T-helper 1 cell treated with Interleukin-12 subunit alpha and Interleukin-12 subunit beta and Interleukin-4 antibody, amounts not matched to agents 30 ng/mL and 1 ng/mL, for 36 hours (primary cell): ENCODE results near the gene ASB1. TPM values are rescaled to one million over a fixed set of nuclear protein-coding genes. Genes with fewer than 3 reads are reported as not detected.

Source experiments
- intact Hi-C: fragments of 100-400 bp; cut with micrococcal nuclease; formaldehyde crosslinking; loops from one replicate; pipeline ENCODE4 v1.15.1; 2024
- total RNA-seq: library from RNA; stranded (reverse); gene quantifications from 2 replicates; pipeline ENCODE4 v1.2.3, GENCODE V29; 2022

ASB1 gene
- total RNA-seq, 1 donor from 2014 or later = 37.2 TPM

DNA sequence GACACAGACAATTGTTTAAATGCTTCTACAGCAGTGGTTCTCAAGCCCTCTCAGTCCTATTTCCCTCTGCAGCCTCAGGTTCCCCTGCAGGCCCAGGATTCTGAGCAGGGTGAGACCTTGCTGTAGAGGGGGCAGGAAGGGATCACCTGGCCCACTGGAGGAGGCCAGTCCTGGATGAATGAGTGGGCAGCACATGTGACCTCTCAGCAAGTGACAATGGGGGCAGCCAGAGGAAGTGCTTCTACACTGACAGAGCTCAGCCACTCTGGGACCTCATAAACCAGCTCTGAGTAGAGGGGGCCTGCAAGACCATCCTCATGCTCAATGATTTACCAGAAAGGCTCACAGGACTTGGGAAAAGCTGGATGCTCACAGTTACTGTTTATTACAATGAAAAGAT is 63.2 kb downstream of the ASB1 start:
- intact Hi-C loops = no loop called here

DNA sequence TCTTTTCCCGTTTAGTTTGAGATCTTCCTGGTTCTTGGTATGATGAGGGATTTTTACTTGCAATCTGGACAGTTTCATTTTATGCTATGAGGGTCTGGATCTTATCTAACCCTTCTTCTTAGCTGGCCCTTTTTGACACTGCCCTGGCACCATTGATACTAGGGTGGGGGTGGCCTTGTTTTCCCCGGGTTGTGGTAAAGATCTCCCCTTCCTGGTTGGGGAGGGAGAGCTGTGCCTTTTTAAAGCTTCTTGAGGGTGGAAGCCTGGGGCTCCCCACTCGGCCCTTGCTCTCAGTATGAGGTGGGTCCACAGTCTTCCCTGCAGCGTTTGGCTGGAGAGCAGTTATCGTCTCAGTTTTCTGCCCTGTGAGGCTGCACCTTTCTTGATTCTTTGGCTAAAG is 66.1 kb downstream of the ASB1 start:
- intact Hi-C loops = no loop called here

DNA sequence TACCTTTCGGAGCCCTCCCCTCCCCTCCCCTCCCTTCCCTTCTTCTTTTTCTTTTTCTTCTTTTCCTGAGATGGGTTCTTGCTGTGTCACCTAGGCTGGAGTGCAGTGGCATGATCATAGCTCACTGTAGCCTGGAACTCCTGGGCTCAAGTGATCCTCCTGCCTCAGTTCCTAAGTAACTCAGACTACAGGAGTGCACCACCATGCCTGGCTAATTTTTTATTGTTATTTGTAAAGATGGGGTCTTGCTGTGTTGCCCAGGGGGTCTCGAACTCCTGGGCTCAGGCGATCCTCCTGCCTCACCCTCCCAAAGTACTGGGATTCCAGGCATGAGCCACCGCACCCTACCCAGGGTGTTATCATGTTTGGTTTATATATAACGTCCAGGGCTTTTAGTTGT is 66.7 kb downstream of the ASB1 start:
- intact Hi-C loops = no loop called here

DNA sequence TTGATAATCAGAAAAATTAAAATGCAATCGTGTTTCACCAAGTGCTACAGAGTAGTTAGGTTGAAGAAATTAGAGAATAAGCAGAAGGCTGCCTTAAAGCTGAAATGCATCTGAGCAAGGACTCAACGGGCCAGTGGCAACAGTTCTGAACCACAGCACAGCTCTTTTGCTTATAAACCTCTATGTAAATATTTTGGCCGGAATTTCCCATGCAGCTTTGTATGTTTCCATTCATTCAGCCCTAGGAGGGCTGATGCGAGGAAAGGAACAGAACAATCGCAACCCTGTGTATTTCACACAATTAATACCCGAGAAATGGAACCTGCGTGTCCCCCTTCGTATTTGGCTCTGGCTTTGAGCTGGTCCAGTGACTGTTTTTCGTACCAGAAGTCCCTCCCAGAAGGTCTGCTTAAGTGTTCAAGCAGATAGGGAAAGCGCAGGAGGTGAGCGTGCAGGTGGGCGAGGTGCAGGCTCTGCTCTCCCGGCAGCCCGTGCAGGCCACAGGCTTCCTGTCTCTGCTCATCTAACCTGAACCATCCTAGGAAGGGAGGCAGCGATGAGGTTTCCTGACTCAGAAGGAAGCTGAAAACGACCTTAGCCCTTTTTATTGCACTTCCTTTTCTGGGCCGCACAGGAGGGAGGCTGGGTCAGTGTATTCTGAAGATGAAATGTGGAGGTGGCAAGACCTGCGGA is 67.3 kb downstream of the ASB1 start:
- intact Hi-C loops = no loop called here

DNA sequence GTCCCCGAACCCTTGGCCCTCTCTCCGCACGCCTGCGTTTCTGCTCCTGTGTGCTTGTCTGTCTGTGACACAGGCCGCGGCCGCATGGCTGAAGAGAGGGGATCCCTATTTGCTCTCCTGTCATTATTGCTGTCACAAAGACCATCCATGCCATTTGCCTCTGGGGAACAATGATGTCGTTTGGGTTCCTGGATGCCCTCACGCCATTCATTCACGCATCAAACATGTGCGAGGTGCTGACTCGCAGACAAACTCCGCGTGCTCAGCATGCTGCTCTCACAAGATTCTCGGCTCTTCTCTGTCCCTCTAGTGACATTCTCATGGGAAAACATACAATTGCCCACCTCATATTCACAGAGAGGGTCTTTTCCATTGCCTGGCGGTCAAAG is 67.8 kb downstream of the ASB1 start:
- intact Hi-C loops = no loop called here

DNA sequence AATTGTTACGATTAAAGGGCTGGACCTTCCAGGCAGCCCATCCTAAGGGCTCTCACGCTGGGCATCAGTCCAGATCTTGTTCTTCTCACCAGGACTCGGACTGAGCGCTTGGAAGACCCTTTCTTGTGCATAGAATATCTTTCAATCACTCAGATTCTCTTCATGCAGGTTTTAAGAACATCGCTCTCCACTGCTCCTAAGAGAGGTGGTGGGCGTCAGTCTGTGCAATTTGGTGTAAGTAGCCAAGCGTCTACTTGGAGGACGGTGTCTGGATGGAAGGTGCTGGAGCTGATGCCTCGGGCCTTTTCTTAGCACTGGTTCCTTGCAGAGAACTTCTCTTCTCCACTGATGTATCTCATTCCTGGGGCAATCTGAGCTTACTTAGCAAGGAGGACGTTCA is 68.7 kb downstream of the ASB1 start:
- intact Hi-C loops = no loop called here

DNA sequence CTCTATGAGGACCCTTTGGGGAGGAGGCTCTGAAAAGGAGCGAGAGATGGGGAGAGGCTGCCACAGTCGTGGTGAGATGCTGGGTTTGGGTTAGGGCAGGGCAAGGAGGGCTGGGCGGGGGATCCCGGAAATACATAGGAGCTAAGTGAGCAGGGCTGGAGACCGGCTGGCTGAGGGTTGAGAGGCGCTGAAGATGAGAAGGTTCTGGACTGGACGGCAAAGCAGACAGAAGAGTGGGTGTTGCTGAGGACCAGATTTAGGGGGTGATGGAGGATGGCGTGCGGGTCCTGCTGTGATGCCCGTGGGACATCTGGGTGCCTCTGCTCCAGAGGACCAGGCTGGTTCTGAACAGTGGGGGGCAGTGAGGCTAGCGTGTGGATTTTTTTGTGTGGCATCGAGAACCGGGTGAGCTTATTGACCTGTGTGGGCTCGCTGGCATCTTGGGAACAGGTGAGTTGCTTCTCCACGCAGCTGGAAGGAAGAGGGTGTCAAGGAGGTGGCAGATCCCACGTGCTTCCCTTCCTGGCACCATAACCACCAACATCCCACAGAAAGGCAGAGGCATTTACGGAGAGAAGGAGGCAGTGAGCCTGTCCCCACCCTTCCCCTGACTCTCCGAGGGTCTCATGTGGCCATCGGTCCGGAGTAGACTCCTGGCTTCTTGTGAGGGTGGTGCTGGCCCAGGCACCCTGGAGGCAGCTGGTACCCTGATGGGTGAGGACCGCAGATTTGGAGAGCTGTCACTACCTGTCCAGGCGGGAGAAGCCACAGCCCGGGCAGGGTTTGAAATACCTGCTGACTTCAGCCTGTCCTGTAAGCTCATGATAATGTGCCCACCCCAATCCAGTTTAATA is 70.3 kb downstream of the ASB1 start:
- intact Hi-C loops = no loop called here

DNA sequence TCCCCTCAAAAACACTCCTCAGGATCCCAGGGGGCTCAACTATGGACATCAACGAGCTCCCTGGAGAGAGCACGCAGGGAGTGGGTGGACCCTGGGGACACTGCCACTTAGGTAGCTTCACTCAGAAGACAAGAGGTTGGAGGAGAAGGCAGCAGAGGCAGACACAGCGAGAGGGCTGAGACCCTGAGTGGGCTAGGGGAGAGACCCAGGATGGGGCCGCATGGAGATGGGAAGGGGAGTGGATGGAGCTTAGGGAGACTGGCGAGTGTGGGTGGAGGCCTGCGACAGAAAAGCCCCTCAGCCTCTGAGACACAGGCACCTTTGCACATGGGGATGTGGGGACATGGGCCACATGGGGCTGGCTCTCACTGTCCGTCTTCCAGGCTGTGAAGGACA is 70.9 kb downstream of the ASB1 start:
- intact Hi-C loops = no loop called here

DNA sequence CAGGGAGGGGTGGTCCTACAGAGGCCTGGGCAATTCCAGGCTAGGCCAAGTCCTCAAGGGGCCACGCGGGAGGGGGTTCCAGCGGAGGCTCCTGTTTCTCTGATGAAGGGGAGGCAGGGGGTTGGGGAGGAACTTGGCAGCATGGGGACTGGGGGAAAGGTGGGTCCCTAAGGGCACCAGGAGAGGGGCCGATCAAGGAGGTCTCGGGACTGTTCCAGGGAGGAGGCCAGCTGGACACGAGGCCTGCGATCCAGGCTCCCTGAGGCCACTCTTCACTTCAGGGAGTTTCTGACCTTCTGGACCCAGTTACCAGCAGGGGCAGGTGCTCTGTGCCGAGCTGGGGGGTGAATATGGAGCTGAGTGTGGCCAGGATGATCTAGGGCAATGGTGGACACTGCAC is 71.5 kb downstream of the ASB1 start:
- intact Hi-C loops = no loop called here

DNA sequence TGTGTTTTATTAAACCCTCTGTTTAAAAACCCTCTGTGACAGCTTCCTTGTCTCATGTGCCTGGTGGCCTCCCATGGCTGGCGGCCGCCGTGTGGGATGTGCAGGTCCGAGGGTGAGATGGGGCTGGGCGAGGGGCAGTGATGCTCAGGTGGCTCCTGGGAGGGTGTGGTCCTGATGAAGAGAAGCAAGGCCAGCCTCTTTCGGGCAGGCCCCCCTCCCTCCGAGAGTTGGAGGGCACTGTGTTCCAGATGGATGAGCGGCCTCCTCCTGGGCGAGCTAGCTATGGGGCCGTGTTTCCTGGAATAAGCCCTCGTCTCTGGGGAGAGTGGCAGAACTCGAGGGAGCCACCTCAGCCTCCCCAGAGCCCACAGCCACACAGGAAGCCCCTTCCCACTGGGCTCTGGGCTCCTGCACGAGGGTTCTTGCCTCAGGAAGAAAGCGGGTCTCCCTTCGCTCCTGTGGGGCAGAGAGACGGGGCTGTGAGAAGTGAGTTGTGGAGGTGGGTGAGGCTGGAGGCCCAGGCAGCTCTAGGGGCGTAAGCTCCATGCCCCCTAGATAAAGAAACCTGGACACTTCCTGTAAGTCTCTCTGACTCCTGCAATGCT is 72.1 kb downstream of the ASB1 start:
- intact Hi-C loops = no loop called here

DNA sequence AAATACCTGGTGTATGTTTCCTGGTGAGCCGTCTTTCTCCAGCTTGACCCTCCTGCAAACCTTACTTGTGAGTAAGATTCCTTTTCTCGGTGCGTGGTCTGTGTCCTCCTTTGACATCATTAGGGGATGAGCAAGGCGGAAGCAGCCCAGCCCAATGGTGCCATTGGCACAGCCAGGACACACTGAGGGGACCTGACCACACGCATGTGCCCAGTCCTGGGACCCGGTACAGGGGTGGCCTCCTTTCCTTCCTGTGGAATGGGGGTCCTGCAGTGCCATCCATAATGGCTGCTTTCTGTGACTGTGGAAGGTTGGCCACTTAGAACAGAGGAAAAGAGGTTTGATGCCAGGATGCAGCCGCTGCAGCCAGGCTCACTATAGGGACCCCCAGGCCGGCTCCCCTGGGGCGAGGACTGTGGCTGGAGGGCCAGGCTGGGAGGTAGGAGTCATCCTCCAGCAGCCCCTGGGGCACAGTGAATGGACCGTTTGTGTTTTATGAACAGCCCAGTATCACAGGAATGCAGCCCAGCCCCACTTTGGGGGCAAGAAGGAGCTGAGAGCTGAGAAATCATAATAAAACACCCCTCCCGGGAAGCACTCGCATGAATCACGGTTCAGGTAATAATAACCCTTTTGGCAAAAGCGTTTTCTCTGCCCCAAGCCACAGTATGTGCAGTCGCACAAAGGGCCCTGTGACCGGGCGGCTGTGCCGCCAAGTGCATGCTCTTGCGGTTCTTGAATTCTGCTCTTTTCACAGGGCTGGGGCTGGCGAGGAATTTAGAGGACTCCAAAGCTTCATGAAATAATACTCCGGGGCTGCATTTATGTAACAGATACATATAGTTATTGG is 73.2 kb downstream of the ASB1 start:
- intact Hi-C loops = no loop called here

DNA sequence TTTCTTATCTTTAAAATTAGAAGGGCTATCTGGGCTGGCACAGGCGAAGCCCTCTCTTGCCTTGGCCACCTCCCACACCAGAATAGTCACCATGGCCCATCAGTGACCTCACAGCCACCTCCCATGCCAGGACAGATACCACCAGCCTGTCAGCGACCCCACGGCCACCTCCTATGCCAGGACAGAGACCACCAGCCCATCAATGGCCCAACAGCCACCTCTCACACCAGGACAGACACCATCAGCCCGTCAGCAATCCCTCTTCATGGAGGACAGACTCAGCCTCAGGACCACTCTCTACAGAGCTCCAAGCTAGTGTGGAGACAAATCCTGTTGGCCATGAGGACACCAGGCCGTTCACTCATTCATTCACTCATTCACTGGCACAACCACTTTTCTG is 74.6 kb downstream of the ASB1 start:
- intact Hi-C loops = no loop called here

Other genes starting within 250 kb of the ASB1 start
- 70.2 and 74.8 TPM in 2 replicates for gene ILKAP, start 223.2 kb upstream of the ASB1 start, total RNA-seq
- 1.8 and 2.1 TPM in 2 replicates for gene HES6, start 186.9 kb upstream of the ASB1 start, total RNA-seq
- 10.6 and 10.7 TPM in 2 replicates for gene PER2, start 138.3 kb upstream of the ASB1 start, total RNA-seq
- 7.8 and 10.8 TPM in 2 replicates for gene TRAF3IP1, start 106.4 kb upstream of the ASB1 start, total RNA-seq